Fibroblast of lung (primary cell): Measurements from ENCODE around the gene USPL1. TPM values are rescaled to one million over a fixed set of nuclear protein-coding genes. Genes with fewer than 3 reads are reported as not detected.

ENCODE experiments used
- DNase-seq, 2 donors: peaks; one replicate each; pipeline versions ENCODE4 v3.0.0 to v3.0.0-alpha.2; 2010; ENCODE audit warnings: low read depth in 2 of 2
- H2AFZ ChIP-seq: 2 replicates; pipeline ENCODE4 v1.5.1; 2012; ENCODE audit warnings: low read length, control low read depth, inconsistent platforms
- H3K27ac ChIP-seq: 2 replicates; pipeline ENCODE4 v1.5.1; 2011; ENCODE audit warnings: low read length, control low read depth; ENCODE audit not compliant: insufficient read depth
- H3K27me3 ChIP-seq: 2 replicates; pipeline ENCODE4 v1.5.1; 2011; ENCODE audit warnings: mild to moderate bottlenecking, low read length; ENCODE audit not compliant: control insufficient read depth, insufficient read depth
- H3K36me3 ChIP-seq: 2 replicates; pipeline ENCODE4 v1.5.1; 2011; ENCODE audit warnings: low read length; ENCODE audit not compliant: control insufficient read depth, insufficient read depth
- H3K4me1 ChIP-seq: 2 replicates; pipeline ENCODE4 v1.5.1; 2011; ENCODE audit warnings: low read length; ENCODE audit not compliant: control insufficient read depth, insufficient read depth; ENCODE audit errors: extremely low read depth
- H3K4me2 ChIP-seq: 2 replicates; pipeline ENCODE4 v1.5.1; 2011; ENCODE audit warnings: low read length, control low read depth; ENCODE audit not compliant: insufficient read depth; ENCODE audit errors: extremely low read depth
- H3K4me3 ChIP-seq, 4 experiments: fragments of 200-600 bp in 1 of 4; sonication (generic) in 1 of 4; replicated peaks in 1 of 4; 2 replicates each; pipeline ENCODE4 v1.5.1; 2011 to 2016; ENCODE audit warnings: low read length in 4 of 4, low read depth in 3 of 4, mild to moderate bottlenecking in 3 of 4, control low read depth in 2 of 4, inconsistent platforms in 1 of 4, mixed read lengths in 1 of 4; ENCODE audit not compliant: insufficient read depth in 1 of 4; ENCODE audit errors: control extremely low read depth in 1 of 4
- H3K79me2 ChIP-seq: 2 replicates; pipeline ENCODE4 v1.5.1; 2012; ENCODE audit warnings: mild to moderate bottlenecking, low read length, inconsistent platforms; ENCODE audit not compliant: control insufficient read depth, insufficient read depth
- H3K9ac ChIP-seq: 2 replicates; pipeline ENCODE4 v1.5.1; 2011; ENCODE audit warnings: mild to moderate bottlenecking, low read length, control low read depth; ENCODE audit not compliant: insufficient read depth
- H3K9me3 ChIP-seq: 2 replicates; pipeline ENCODE4 v1.5.1; 2012; ENCODE audit warnings: low read depth, low read length; ENCODE audit not compliant: control insufficient read depth, insufficient read depth
- H4K20me1 ChIP-seq: 2 replicates; pipeline ENCODE4 v1.5.1; 2011; ENCODE audit warnings: low read length; ENCODE audit not compliant: control insufficient read depth, insufficient read depth; ENCODE audit errors: extremely low read depth
- CTCF ChIP-seq, 2 donors: IDR thresholded peaks in 1 of 2; conservative IDR thresholded peaks in 1 of 2; 1 replicate in 1 of 2; 2 replicates in 1 of 2; pipeline ENCODE4 v1.5.1; 2011 to 2012; ENCODE audit warnings: low read length in 2 of 2, control low read depth in 1 of 2, inconsistent platforms in 1 of 2, low read depth in 1 of 2, mild to moderate bottlenecking in 1 of 2
- EZH2 ChIP-seq: IDR thresholded peaks from 2 replicates; pipeline ENCODE4 v1.5.1; 2012; ENCODE audit warnings: low read length, control low read depth, mild to moderate bottlenecking; ENCODE audit errors: missing control alignments
- polyA plus RNA-seq, 2 donors: library from polyadenylated mRNA; depleted of rRNA in 1 of 2; stranded (reverse) in 1 of 2; unstranded in 1 of 2; fragments of >200 nt; gene quantifications; 2 replicates each; pipeline ENCODE4 v1.2.1, GENCODE V29; 2011 to 2012; ENCODE audit warnings: missing spikeins in 1 of 2
- total RNA-seq: library from RNA; depleted of rRNA; stranded (reverse); fragments of >200 nt; gene quantifications from 2 replicates; pipeline ENCODE4 v1.2.1, GENCODE V29; 2014

Gene USPL1
- total and polyA plus RNA-seq, 2 donors (not counting 1 experiment from before 2014, with no cell fraction given): 12.4 to 17.7 TPM

DNA sequence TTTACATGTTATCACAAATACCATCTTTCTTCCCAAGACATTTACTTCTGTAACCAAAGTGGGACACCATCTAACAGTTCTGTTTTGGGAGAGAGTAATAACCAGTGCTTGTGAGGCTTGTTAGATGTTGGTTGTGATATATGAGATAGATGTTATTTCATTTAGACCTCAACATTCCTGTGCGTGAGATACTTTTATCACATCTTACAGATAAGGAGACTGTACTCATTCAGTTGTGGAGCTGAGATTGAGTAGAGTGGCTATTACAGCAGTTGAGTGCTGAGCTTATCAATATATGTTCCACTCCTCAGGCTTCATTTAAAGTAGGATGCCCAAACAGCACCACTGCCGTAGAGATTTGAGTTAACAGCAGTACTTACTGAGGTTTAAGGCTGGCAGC, 43.1 kb downstream of the USPL1 start:
- Histone ChIP-seq H2AFZ (no peak overlapping the region), H3K4me1 (no peaks in the 10 kb centered on the region), H3K9ac (no peak overlapping the region), H3K27ac (no peak overlapping the region), H4K20me1 (no peaks in the 10 kb centered on the region), H3K36me3 (peaks cover 2% of the 10 kb centered on the region), H3K79me2 (no peaks in the 10 kb centered on the region), H3K9me3 (no peaks in the 10 kb centered on the region), H3K4me2 (no peak overlapping the region), H3K4me3 (no peak overlapping the region), H3K27me3 (no peaks in the 10 kb centered on the region)
- no peak for TF ChIP-seq EZH2
- TF ChIP-seq CTCF (conservative IDR thresholded peaks at IDR 0.05 in 1 of 2, IDR thresholded peaks at IDR 0.05 in 1 of 2; ENCODE audit: low read depth in 1 of 2, low read length in 2 of 2): no peak
- no peak for DNase-seq

DNA sequence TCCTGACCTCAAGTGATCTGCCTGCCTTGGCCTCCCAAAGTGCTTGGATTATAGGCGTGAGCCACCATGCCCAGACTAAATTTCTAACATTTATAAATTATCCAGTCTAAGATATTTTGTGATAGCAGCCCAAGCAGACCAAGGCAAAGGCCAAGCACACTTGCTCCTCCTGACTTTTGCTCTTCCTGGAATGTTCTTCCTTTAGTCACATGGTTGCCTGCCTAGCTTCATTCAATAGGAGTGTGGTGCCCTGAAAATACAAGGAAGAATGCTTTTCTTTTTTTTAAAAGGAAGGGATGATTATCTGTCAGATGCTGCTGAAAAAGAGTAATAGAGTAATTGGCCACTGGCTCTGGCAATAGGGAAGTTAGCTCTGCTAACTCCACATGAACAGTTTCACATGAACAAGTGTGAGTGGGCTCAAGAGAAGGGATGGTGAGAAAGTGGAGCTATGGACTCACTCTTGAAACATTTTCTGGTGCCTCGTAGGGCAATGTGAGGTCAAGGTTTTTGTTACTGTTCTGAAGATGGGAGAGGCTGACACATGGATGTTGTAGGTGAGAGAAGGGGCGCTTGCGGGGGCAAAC, 47.1 kb downstream of the USPL1 start:
- H4K20me1 ChIP-seq: no peaks in the 10 kb centered on the region

DNA sequence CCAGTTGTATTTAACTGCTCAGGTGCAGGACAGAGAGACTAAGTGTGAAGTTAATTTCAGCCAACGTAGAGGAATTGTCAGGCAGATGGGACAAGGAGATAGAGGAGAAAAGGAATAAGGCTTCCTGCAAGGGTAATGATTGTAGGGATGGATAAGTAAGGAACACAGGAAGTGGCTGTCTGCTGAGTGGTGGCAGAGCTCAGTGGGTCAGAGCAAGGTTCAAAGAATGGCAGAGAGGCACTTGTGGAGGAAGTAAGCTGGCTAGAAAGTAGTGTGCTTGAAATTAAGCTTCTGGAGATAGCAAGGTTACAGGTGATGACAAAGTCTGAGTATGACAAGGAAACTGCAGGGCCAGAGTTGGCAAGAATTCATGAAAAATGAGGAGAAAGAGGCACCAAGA, 47.9 kb downstream of the USPL1 start:
- Histone ChIP-seq H3K4me2 (no peak overlapping the region), H3K4me1 (no peaks in the 10 kb centered on the region), H3K4me3 (no peak overlapping the region), H3K27me3 (no peaks in the 10 kb centered on the region), H3K36me3 (no peaks in the 10 kb centered on the region), H3K27ac (no peak overlapping the region), H3K9ac (no peak overlapping the region), H3K9me3 (no peaks in the 10 kb centered on the region), H2AFZ (no peak overlapping the region), H3K79me2 (no peaks in the 10 kb centered on the region), H4K20me1 (no peaks in the 10 kb centered on the region)
- TF ChIP-seq EZH2: no peak
- no peak for TF ChIP-seq CTCF (conservative IDR thresholded peaks at IDR 0.05 in 1 of 2, IDR thresholded peaks at IDR 0.05 in 1 of 2; ENCODE audit: low read depth in 1 of 2, low read length in 2 of 2)
- DNase-seq: no peak

More for the DNA sequence above, 47.1 kb downstream of the USPL1 start:
- Histone ChIP-seq H3K4me3 (no peak overlapping the region), H3K9me3 (no peaks in the 10 kb centered on the region), H3K79me2 (no peaks in the 10 kb centered on the region), H3K27me3 (no peaks in the 10 kb centered on the region), H3K4me2 (no peak overlapping the region), H2AFZ (no peak overlapping the region), H3K27ac (no peak overlapping the region), H3K36me3 (peaks cover 2% of the 10 kb centered on the region), H3K4me1 (no peaks in the 10 kb centered on the region), H3K9ac (no peak overlapping the region)
- DNase-seq: no peak
- TF ChIP-seq EZH2 (no peak), CTCF (conservative IDR thresholded peaks at IDR 0.05 in 1 of 2, IDR thresholded peaks at IDR 0.05 in 1 of 2; ENCODE audit: low read depth in 1 of 2, low read length in 2 of 2) (no peak)
